GM19372 (cell line): ENCODE measurements around the gene SEPTIN10.

ENCODE experiments used
- ATAC-seq: cut with Tn5 transposase; IDR thresholded peaks from one replicate; pipeline ENCODE4 v1.9.1; 2021; ENCODE audit warnings: mild to moderate bottlenecking, low read depth, moderate library complexity; ENCODE audit not compliant: unreplicated experiment

The SEPTIN10 gene

GRCh38 chr2:109527079-109527478 lies 86.7 kb downstream of the SEPTIN10 start:
- no peak for ATAC-seq

DNA sequence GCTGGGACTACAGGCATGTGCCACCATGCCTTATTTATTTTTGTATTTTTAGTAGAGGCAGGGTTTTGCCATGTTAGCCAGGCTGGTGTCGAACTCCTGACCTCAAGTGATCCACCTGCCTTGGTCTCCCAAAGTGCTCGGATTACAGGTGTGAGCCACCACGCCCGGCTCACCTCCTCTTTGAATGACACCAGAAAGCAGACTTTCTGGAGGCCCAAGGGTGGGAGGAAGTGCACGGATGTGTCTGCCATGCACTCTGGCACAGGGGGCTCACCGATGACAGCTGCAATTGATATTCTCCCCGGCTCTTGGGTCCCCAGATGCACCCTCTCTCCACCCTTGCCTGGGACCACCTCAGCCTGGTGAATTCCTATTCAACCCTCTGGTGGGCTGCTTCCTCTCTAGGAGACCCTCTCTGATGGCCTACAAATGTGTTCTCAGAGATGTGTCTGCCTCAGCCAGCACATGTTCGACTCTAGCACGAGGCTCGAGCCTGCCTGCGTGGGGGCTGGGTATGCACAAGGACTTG lies 87.3 kb downstream of the SEPTIN10 start:
- no peak for ATAC-seq

- no peak for ATAC-seq
Measured at GRCh38 chr2:109525836-109526235, 87.9 kb downstream of the SEPTIN10 start.

DNA sequence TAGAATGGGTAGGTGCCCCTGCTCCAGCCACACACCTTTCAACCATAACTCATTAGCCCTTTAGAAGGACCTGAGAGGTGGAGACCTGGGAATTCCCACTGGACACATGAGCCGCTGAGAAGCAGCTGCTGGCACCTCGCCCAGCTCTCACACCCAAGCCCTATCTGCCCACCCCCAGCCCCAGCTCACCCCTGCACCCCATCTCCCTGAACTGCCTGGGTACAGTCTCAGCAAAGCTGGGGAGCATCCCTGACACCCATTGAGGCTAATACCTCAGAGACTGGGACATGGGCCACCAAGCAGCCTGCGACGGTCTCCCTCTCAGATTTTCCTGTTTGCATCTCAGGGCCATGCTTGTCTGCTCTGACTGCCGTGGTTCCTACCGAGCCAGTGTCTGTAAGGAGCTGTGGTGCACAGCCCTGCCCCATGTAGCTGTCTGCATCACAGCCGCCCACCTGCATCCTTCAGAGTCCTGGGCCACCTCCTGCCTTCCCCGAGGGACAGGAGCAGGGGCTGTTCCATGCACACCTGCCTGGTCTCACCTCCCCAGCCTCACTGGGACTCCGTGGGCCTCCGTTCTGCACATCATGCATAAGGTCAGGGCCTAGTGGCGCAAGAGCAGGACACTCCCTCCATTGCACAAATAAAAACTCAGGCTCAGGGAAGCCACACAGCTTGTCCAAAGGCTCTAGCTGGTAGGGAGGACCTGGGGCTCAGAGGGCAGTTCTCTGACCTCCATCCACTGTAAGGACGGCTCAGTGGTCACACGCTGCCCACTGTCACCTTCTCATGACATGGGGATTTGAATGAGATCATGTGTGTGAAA lies 90.0 kb downstream of the SEPTIN10 start:
- no peak for ATAC-seq

- no peak for ATAC-seq
Measured at GRCh38 chr2:109523121-109523520, 90.6 kb downstream of the SEPTIN10 start.

DNA sequence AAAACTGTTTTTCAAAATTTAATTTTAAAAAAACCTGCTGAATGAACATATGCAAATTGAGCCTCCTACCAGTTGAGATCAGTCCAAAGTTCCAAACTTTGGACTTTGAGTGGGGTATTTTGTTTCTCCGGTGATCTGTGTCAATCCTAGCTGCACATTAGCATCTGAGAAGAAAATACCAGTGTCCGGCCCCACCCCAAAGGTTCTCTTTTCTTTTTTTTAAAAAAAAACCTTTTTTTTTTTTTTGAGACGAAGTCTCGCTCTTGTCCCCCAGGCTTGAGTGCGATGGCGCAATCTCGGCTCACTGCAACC lies 91.7 kb downstream of the SEPTIN10 start:
- ATAC-seq: no peak

- ATAC-seq: no peak
Measured at GRCh38 chr2:109521233-109522062, 92.3 kb downstream of the SEPTIN10 start.

GRCh38 chr2:109519513-109519912 lies 94.3 kb downstream of the SEPTIN10 start:
- ATAC-seq: no peak

- no peak for ATAC-seq
Measured at GRCh38 chr2:109517118-109517889, 96.5 kb downstream of the SEPTIN10 start.

DNA sequence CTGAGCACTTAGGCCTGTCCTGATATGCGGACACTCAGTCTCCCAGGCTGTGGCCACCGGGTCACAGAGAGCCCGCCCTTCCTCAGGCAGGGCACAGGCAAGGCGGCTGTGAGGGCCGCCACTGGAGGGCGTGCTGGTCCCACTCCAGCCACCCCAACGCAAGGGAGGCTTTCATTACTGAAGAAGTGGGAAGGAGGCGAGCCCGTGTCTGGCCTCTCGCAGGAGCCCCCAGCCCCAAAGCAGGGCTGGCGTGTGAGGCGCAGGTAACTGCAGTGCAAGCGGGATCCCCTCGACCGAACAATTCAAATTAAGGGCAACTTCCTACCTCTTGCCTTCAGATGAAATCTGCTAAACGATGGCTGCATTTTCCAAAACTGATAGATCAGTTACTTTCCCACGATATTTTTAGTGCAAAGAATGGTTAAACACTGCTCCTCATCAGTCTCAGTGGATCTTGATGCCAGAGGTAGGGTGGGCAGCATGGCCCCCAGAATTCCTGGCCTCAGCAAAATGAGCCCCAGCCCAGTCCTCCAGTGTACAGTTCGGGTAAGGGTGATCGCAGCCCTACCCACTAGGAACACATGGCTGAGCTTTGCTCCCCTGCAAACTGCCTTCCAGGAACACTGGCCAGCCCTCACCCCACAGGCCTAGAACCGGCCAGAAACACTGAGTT lies 97.2 kb downstream of the SEPTIN10 start:
- no peak for ATAC-seq

DNA sequence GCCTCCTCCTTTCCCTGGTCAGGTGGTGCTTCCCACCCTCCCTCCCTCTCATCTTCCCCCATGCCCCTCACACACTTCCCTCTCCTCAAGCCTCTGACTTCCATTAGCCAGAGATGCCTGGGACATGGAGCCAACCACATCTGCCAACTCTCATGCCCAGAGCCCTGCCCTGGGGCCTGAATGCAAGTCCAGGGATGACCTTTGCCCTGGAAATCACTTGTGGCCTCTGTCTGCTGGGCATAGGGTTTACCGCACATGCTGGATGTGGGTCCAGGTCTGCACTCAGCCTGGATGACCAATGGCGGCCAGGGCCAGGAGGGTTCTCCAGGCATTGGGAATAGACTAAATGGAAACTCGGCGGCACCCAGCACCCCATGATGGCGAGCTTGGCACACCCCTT lies 98.9 kb downstream of the SEPTIN10 start:
- no peak for ATAC-seq

- ATAC-seq: peak; percentile 61
Measured at GRCh38 chr2:109513749-109514588, 99.8 kb downstream of the SEPTIN10 start.

DNA sequence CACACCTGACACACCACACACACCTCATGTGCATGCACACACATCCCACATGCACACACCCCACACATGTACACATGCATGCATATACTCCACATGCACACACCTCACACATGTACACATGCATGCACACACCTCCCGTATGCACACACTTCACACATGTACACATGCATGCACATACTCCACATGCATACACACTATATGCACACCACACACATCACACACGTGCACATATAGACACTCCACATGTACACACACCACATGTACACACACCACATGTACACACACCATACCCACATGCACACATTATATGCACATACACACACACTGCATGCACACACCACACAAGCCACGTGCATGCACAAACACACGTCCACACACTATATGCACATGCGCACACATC lies 100.5 kb downstream of the SEPTIN10 start:
- no peak for ATAC-seq

- ATAC-seq: no peak
Measured at GRCh38 chr2:109512076-109512475, 101.7 kb downstream of the SEPTIN10 start.

DNA sequence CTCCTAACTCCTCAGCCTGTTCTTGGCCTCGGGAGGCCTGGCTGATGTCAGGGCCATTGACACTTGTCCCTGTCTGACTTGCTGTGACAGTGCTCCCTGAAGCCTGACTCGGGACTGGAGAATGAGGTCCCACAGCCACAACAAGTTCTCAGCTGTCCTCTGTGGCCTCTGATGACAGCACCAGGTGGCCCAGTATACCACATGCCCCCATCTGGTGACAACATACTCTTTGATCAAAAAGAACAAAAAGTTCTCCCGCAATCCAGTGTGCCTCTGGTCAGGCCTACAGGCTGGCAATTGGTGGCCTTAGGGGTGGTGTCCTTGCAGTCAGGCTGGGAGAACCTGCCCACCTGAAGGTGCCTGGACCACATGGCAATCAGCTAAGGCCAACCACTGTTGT lies 102.6 kb downstream of the SEPTIN10 start:
- ATAC-seq: no peak

DNA sequence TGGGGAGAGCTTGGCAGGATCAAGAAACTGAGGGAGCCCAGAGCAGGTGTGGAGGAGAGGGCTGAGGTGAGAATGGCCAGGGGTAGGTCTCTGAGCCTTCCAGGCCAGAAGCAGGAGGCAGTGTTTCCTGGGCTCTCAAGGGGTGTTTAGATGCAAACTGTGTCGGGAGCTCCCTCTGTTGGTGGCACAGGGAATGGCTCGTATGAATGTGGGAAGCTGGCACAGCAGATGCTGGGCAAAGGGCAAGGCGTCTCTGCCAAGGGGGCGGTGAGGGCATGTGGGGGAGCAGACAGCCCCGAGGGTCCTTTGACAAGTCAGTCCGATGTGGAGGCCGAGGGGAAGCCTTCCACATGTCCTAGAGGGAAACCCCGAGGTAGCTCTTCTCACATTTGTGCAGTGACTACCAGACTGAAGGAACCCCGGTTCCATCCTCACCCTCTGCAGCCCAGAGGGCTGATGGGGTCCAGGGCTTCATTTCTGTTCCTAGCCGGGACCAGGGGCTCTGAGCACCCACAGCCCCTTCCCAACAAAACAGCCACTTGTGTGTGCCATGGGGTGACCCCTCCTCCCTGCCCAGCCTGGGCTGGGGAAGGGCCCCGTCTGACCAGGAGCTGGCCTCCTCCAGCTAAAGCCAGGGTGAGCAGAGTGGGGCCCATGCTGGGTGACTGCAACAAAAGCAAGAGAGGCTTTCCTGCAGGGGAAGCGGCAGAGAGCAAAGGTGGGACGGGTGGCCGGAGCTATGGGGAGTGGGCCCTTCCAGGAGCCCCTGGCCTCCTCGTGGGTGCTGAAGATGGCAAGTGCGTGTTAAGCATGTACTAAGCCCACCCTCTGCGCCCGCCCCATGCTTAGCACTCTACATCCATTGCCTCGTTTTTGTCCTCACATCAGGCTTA lies 103.4 kb downstream of the SEPTIN10 start:
- ATAC-seq: no peak

DNA sequence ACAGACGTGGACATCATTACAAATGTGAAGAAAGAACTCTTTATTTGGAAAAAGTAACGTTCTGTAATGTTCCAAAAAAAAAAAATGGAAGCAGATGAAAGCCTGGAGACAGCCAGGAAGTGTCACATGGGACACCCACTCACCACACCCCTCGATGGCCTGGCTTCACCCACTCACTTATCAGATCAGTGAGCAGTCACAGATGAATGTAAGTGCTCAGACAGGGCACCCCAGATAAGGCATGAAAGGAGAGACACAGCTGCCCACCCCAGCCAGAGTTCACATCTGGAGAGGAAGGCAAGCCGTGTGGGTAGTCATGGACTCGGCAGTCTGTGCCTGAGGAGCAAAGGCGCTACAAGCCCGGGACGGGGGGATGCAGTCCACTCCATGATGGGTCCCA lies 105.2 kb downstream of the SEPTIN10 start:
- no peak for ATAC-seq

GRCh38 chr2:109507828-109508227 lies 105.9 kb downstream of the SEPTIN10 start:
- no peak for ATAC-seq
